ENCODE measurements around the gene PARP9. TPM values are rescaled to one million over a fixed set of nuclear protein-coding genes. Genes with fewer than 3 reads are reported as not detected.

Gene PARP9
- 5.6 TPM for polyA plus RNA-seq (2013, experiment 1 of 2; ENCODE audit: insufficient read length)
- polyA plus RNA-seq (2013, experiment 2 of 2; ENCODE audit: insufficient read length), result 6.7 TPM

GRCh38 chr3:122564155-122564912, at the start of gene PARP9, which contains the start of gene DTX3L:
TSS of gene PARP9 (minus strand) at chr3:122564300. CDS start at chr3:122559620, 4,680 bp downstream.
TSS of gene DTX3L (plus strand) at chr3:122564338. CDS start at chr3:122564427, 89 bp downstream.
- DNase-seq, result peak; percentile 82

- peak; percentile 6 for DNase-seq
Observed at GRCh38 chr3:122612696-122613095, 48.6 kb upstream of the PARP9 start.

GRCh38 chr3:122609798-122610559, 45.9 kb upstream of the PARP9 start:
- DNase-seq, result peak; percentile 88

- DNase-seq, result no peak
Observed at GRCh38 chr3:122608916-122609315, 44.8 kb upstream of the PARP9 start.

GRCh38 chr3:122606330-122606729, 42.2 kb upstream of the PARP9 start:
- DNase-seq, result no peak

GRCh38 chr3:122603056-122603455, 39.0 kb upstream of the PARP9 start:
- no peak for DNase-seq

GRCh38 chr3:122602011-122602710, 38.1 kb upstream of the PARP9 start:
- no peak for DNase-seq

GRCh38 chr3:122598556-122598955, 34.5 kb upstream of the PARP9 start:
- no peak for DNase-seq

GRCh38 chr3:122598151-122598550, 34.1 kb upstream of the PARP9 start:
- no peak for DNase-seq

- DNase-seq, result no peak
Observed at GRCh38 chr3:122594025-122594424, 29.9 kb upstream of the PARP9 start.

GRCh38 chr3:122590610-122591009, 26.5 kb upstream of the PARP9 start:
- DNase-seq, result no peak

GRCh38 chr3:122589297-122589696, 25.2 kb upstream of the PARP9 start:
- DNase-seq, result no peak

GRCh38 chr3:122587572-122587971, 23.5 kb upstream of the PARP9 start:
- no peak for DNase-seq

- DNase-seq, result no peak
Observed at GRCh38 chr3:122586773-122587485, 22.8 kb upstream of the PARP9 start.

GRCh38 chr3:122586098-122586497, 22.0 kb upstream of the PARP9 start:
- DNase-seq, result no peak

GRCh38 chr3:122582390-122582789, 18.3 kb upstream of the PARP9 start:
- DNase-seq, result no peak

- no peak for DNase-seq
Observed at GRCh38 chr3:122581622-122582021, 17.5 kb upstream of the PARP9 start.

- DNase-seq, result no peak
Observed at GRCh38 chr3:122580470-122580869, 16.4 kb upstream of the PARP9 start.

- no peak for DNase-seq
Observed at GRCh38 chr3:122578069-122578740, 14.1 kb upstream of the PARP9 start.

- no peak for DNase-seq
Observed at GRCh38 chr3:122577409-122578031, 13.4 kb upstream of the PARP9 start, which contains the start of gene PARP15. TSS of gene PARP15 (plus strand) at chr3:122577650. CDS start at chr3:122577668, 18 bp downstream.

Measured in fibroblast of skin of back (primary cell).